Measurements from ENCODE around the gene PCCA. TPM values are rescaled to one million over a fixed set of nuclear protein-coding genes. Genes with fewer than 3 reads are reported as not detected.

PCCA gene
- total RNA-seq, 1 donor from 2014 or later = 66.8 TPM

- H3K4me1 Mint-ChIP-seq (ENCODE audit: low read depth, unreplicated experiment) = peaks cover 46% of the 10 kb centered on the region
- peaks cover 4% of the 10 kb centered on the region for H3K9me3 Mint-ChIP-seq (ENCODE audit: unreplicated experiment)
- DNase-seq = no peak
- no peak overlapping the region for H3K27ac Mint-ChIP-seq (ENCODE audit: unreplicated experiment)
- no peak overlapping the region for H3K4me3 Mint-ChIP-seq (ENCODE audit: unreplicated experiment)
- no peaks in the 10 kb centered on the region for H3K36me3 Mint-ChIP-seq (ENCODE audit: unreplicated experiment)
- no peak for TF ChIP-seq CTCF (IDR thresholded peaks at IDR 0.05; ENCODE audit: partially characterized antibody, unreplicated experiment)
- H3K27me3 Mint-ChIP-seq (ENCODE audit: unreplicated experiment) = no peaks in the 10 kb centered on the region
Measured at GRCh38 chr13:100544866-100545683, 456.2 kb downstream of the PCCA start.

- Mint-ChIP-seq H3K27ac (ENCODE audit: unreplicated experiment) (no peak overlapping the region), H3K4me3 (ENCODE audit: unreplicated experiment) (no peak overlapping the region), H3K4me1 (ENCODE audit: low read depth, unreplicated experiment) (peaks cover 45% of the 10 kb centered on the region), H3K9me3 (ENCODE audit: unreplicated experiment) (peaks cover 7% of the 10 kb centered on the region), H3K36me3 (ENCODE audit: unreplicated experiment) (no peaks in the 10 kb centered on the region), H3K27me3 (ENCODE audit: unreplicated experiment) (no peaks in the 10 kb centered on the region)
- no peak for TF ChIP-seq CTCF (IDR thresholded peaks at IDR 0.05; ENCODE audit: partially characterized antibody, unreplicated experiment)
- no peak for DNase-seq
Measured at GRCh38 chr13:100545684-100546061, 456.8 kb downstream of the PCCA start.

- TF ChIP-seq CTCF (IDR thresholded peaks at IDR 0.05; ENCODE audit: partially characterized antibody, unreplicated experiment) = no peak
- H3K27me3 Mint-ChIP-seq (ENCODE audit: unreplicated experiment) = no peaks in the 10 kb centered on the region
- no peak overlapping the region for H3K27ac Mint-ChIP-seq (ENCODE audit: unreplicated experiment)
- peaks cover 41% of the 10 kb centered on the region for H3K4me1 Mint-ChIP-seq (ENCODE audit: low read depth, unreplicated experiment)
- no peak overlapping the region for H3K4me3 Mint-ChIP-seq (ENCODE audit: unreplicated experiment)
- no peak for DNase-seq
- no peaks in the 10 kb centered on the region for H3K36me3 Mint-ChIP-seq (ENCODE audit: unreplicated experiment)
- H3K9me3 Mint-ChIP-seq (ENCODE audit: unreplicated experiment) = peaks cover 8% of the 10 kb centered on the region
Measured at GRCh38 chr13:100546713-100547405, 458.0 kb downstream of the PCCA start.

- no peak for DNase-seq
- TF ChIP-seq CTCF (IDR thresholded peaks at IDR 0.05; ENCODE audit: partially characterized antibody, unreplicated experiment) = no peak
- peak overlapping the region; percentile 9 for H3K27ac Mint-ChIP-seq (ENCODE audit: unreplicated experiment)
- peaks cover 7% of the 10 kb centered on the region for H3K9me3 Mint-ChIP-seq (ENCODE audit: unreplicated experiment)
- H3K4me1 Mint-ChIP-seq (ENCODE audit: low read depth, unreplicated experiment) = peaks cover 33% of the 10 kb centered on the region
- no peaks in the 10 kb centered on the region for H3K36me3 Mint-ChIP-seq (ENCODE audit: unreplicated experiment)
- no peak overlapping the region for H3K4me3 Mint-ChIP-seq (ENCODE audit: unreplicated experiment)
- no peaks in the 10 kb centered on the region for H3K27me3 Mint-ChIP-seq (ENCODE audit: unreplicated experiment)
Measured at GRCh38 chr13:100547791-100548201, 458.9 kb downstream of the PCCA start.

- peaks cover 5% of the 10 kb centered on the region for H3K36me3 Mint-ChIP-seq (ENCODE audit: unreplicated experiment)
- TF ChIP-seq CTCF (IDR thresholded peaks at IDR 0.05; ENCODE audit: partially characterized antibody, unreplicated experiment) = no peak
- no peak overlapping the region for H3K27ac Mint-ChIP-seq (ENCODE audit: unreplicated experiment)
- H3K9me3 Mint-ChIP-seq (ENCODE audit: unreplicated experiment) = peaks cover 6% of the 10 kb centered on the region
- H3K4me1 Mint-ChIP-seq (ENCODE audit: low read depth, unreplicated experiment) = peaks cover 35% of the 10 kb centered on the region
- no peak for DNase-seq
- H3K27me3 Mint-ChIP-seq (ENCODE audit: unreplicated experiment) = no peaks in the 10 kb centered on the region
- H3K4me3 Mint-ChIP-seq (ENCODE audit: unreplicated experiment) = no peak overlapping the region
Measured at GRCh38 chr13:100549316-100549715, 460.4 kb downstream of the PCCA start.

Data from glutamatergic neuron (in vitro differentiated cells).